HS-5 (cell line): Measurements from ENCODE around the gene FAM72B.
"Not testable (repeated sequence)": the region's sequence is repeated elsewhere in the genome, so short reads cannot be mapped to it uniquely, and the experiment has no call there.

Experiments
- DNase-seq: peaks from one replicate; pipeline ENCODE4 v3.0.0-alpha.2; 2012; ENCODE audit warnings: low read depth

Gene FAM72B

GRCh38 chr1:121152788-121153187, 31.4 kb downstream of the FAM72B start:
- DNase-seq: not testable (repeated sequence)

- DNase-seq: not testable (repeated sequence)
Observed at GRCh38 chr1:121151294-121151693, 32.8 kb downstream of the FAM72B start.

GRCh38 chr1:121148489-121149190, 35.5 kb downstream of the FAM72B start:
- DNase-seq: not testable (repeated sequence)

- DNase-seq: not testable (repeated sequence)
Observed at GRCh38 chr1:121140393-121140792, 43.7 kb downstream of the FAM72B start.

- not testable (repeated sequence) for DNase-seq
Observed at GRCh38 chr1:121131494-121131893, 52.6 kb downstream of the FAM72B start.

- not testable (repeated sequence) for DNase-seq
Observed at GRCh38 chr1:121118480-121118824, 65.7 kb downstream of the FAM72B start.
